ENCODE data around the gene ELF4. TPM values are rescaled to one million over a fixed set of nuclear protein-coding genes. Genes with fewer than 3 reads are reported as not detected.
A peak's percentile ranks its signal among the peaks of the same experiment; 100 is the strongest.

The ELF4 gene
- 1 to 10 TPM in 5 of 6 experiments, under 1 TPM in 1; 0.80 to 2.8 (median 1.6) TPM for total RNA-seq
- long read RNA-seq, partial matches to known transcripts, result 0 of 1 reads
- long read RNA-seq, other reads (novel, unspliced or antisense), result 1 of 1 reads

DNA sequence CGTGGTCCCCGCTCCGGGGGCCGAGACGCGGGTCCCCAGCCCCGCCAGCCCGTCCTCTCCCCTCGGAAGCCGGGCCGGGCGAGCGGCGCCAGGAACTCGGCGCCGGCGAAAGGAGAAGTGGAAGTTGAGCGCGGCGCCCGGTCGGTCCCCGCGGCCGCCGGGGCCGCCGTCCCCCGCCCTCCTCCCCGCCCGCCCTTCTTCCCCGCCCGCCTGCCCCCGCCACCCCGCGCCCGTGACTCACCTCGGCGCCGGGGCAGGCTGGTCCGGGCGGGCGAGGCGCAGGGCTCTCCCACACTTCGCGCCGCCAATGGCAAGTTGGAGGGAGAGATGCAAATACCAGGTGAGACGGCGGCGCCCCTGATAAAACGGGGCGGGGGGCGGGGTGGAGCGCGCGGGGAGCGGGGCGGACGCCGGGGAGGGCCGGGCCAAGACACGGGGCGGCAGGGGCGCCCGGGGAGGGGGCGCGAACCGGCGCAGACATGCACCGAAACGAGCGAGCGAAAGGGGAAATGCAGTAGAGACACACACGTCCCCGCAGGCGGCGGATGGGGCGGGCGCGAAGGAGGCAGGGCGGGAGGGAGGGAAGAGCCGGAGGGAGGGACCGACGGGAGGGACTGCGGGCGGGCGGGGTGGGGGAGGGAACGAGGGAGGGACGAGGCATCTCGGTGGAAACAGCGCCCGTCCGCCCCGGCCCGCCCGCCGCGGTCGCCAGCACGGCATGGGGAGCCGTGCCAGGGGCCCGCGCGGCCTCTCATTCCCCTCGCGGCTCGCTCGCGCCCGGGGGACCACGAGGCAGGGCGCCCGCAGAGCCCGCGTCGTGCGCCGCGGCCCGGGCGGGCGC is at the start of gene ELF4:
ELF4 (minus strand) TSS at position 119 of the 841 bp plus-strand sequence. CDS start 29,167 bp downstream, outside the sequence.
- intact Hi-C loops (cut with DNase I), result no loop called here
- TF ChIP-seq, protein P1, sequence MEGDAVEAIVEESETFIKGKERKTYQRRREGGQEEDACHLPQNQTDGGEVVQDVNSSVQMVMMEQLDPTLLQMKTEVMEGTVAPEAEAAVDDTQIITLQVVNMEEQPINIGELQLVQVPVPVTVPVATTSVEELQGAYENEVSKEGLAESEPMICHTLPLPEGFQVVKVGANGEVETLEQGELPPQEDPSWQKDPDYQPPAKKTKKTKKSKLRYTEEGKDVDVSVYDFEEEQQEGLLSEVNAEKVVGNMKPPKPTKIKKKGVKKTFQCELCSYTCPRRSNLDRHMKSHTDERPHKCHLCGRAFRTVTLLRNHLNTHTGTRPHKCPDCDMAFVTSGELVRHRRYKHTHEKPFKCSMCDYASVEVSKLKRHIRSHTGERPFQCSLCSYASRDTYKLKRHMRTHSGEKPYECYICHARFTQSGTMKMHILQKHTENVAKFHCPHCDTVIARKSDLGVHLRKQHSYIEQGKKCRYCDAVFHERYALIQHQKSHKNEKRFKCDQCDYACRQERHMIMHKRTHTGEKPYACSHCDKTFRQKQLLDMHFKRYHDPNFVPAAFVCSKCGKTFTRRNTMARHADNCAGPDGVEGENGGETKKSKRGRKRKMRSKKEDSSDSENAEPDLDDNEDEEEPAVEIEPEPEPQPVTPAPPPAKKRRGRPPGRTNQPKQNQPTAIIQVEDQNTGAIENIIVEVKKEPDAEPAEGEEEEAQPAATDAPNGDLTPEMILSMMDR (IDR thresholded peaks at IDR 0.05), result no peak
- no peak for TF ChIP-seq POLR2A (IDR thresholded peaks at IDR 0.05)
- Histone ChIP-seq H3K4me3 (peak within 1 kb of the TSS; percentile 38 to 46 (median 43)), H3K36me3 (no peaks in the 10 kb centered on the region), H3K27me3 (no peaks in the 10 kb centered on the region), H3K27ac (peak within 1 kb of the TSS in 2 of 3 donors; percentile 51 to 77), H3K9me3 (no peaks in the 10 kb centered on the region), H3K4me1 (no peaks in the 10 kb centered on the region)
- ATAC-seq, result peak; percentile 40 to 60 (median 52)
- DNase-seq, result peak in 1 of 3 donors; percentile 51
- WGBS (ENCODE audit: insufficient coverage, low coverage, low lambda C conversion rate, missing lambda C conversion rate), result 23% methylated on average over 27 of the region's 123 CpGs

GRCh38 chrX:130159776-130160175 is 49.5 kb upstream of the ELF4 start:
- no peak for DNase-seq
- Histone ChIP-seq H3K9me3 (no peaks in the 10 kb centered on the region), H3K4me1 (peaks cover 0 to 27% (median 0%) of the 10 kb centered on the region in 4 donors), H3K27ac (no peak overlapping the region), H3K27me3 (no peaks in the 10 kb centered on the region), H3K4me3 (no peak overlapping the region), H3K36me3 (no peaks in the 10 kb centered on the region)
- TF ChIP-seq, protein P1 (IDR thresholded peaks at IDR 0.05), result no peak
- TF ChIP-seq POLR2A (IDR thresholded peaks at IDR 0.05), result no peak
- peak; percentile 40 to 61 (median 57) for ATAC-seq
- intact Hi-C loops (cut with DNase I), result no loop called here
- 23% methylated on average over 4 of the region's 4 CpGs for WGBS (ENCODE audit: insufficient coverage, low coverage, low lambda C conversion rate, missing lambda C conversion rate)

DNA sequence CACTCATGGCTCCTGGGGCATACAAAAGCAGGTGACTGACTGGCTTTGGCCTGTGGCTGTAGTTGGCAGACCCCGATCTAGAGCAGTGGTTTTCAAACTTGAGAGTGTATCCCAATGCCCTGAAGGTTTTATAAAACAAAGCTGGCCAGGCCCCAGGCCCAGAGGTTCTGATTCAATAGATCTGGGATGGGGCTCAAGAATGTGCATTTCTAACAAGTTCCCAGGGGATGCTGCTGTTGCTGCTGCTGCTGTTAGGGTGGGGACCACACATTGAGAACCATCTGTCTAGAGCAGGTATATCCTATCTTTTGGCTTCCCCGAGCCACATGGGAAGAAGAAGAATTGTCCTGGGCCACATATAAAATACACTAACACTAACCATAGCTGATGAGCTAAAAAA is 48.0 kb upstream of the ELF4 start:
- WGBS (ENCODE audit: insufficient coverage, low coverage, low lambda C conversion rate, missing lambda C conversion rate), result 72% methylated on average over 2 of the region's 2 CpGs
- intact Hi-C loops (cut with DNase I), result no loop called here
- ATAC-seq (no peak), DNase-seq (no peak)
- no peak overlapping the region for H3K27ac ChIP-seq
- no peak overlapping the region for H3K4me3 ChIP-seq
- H3K36me3 ChIP-seq, result no peaks in the 10 kb centered on the region
- H3K9me3 ChIP-seq, result no peaks in the 10 kb centered on the region
- H3K4me1 ChIP-seq, result peaks cover 0 to 16% (median 0%) of the 10 kb centered on the region in 4 donors
- H3K27me3 ChIP-seq, result no peaks in the 10 kb centered on the region
- TF ChIP-seq POLR2A (IDR thresholded peaks at IDR 0.05), result no peak
- TF ChIP-seq, protein P1 (IDR thresholded peaks at IDR 0.05), result no peak

DNA sequence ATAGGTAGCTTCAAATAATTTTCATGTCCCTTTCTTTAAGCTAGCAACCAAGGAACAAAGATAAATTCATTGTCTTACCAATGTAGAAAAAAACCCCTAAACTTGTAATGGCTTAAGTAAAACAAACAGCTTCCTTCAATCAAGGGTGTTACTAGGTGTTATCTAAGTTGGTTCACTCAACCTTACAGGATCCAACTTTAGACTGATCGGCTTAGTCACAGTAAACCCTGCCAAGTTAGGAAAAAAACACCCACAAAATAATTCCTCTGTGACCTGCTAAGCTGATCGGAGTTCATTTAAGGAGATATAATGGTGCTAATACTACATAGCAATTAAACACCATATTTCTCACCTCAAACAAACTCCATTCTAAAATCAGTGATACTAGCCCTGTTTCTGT is 45.3 kb upstream of the ELF4 start:
- 51% methylated on average over 2 of the region's 2 CpGs for WGBS (ENCODE audit: insufficient coverage, low coverage, low lambda C conversion rate, missing lambda C conversion rate)
- intact Hi-C loops (cut with DNase I), result no loop called here
- no peaks in the 10 kb centered on the region for H3K27me3 ChIP-seq
- H3K9me3 ChIP-seq, result no peaks in the 10 kb centered on the region
- H3K27ac ChIP-seq, result no peak overlapping the region
- H3K4me3 ChIP-seq, result no peak overlapping the region
- ATAC-seq (peak in 1 of 4 donors; percentile 17), DNase-seq (no peak)
- H3K36me3 ChIP-seq, result no peaks in the 10 kb centered on the region
- H3K4me1 ChIP-seq, result peaks cover 0 to 7% (median 0%) of the 10 kb centered on the region in 4 donors
- TF ChIP-seq, protein P1 (IDR thresholded peaks at IDR 0.05), result no peak
- TF ChIP-seq POLR2A (IDR thresholded peaks at IDR 0.05), result no peak

Measured in right lobe of liver (tissue), 6 donors.